Measurements from ENCODE around the gene SHLD2. TPM values are rescaled to one million over a fixed set of nuclear protein-coding genes. Genes with fewer than 3 reads are reported as not detected.
A peak's percentile ranks its signal among the peaks of the same experiment; 100 is the strongest.
"Not testable (repeated sequence)": the region's sequence is repeated elsewhere in the genome, so short reads cannot be mapped to it uniquely, and the experiment has no call there.

The SHLD2 gene
- total and polyA plus RNA-seq, 2 experiments from 2014 or later, result 13.5 to 22.9 TPM

DNA sequence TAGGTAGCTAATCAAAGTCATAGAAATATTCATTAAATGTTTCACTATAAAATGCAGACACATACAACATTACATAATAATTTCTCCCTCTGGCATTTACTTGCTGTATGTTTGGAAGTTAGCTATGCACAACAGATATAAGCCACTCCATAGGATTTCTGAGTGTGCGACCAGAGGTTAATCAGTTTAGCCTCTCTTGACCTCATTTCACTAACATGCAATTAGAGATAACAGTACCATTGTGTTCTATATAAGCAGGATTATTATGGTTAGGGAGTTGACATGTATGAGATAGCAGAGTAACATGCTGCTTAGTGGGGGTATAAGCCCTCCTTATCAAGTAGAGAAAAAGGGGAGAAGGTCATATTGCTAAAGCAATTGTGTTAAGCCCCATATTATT lies 26.7 kb upstream of the SHLD2 start:
- Histone ChIP-seq H3K36me3 (ENCODE audit: low read depth) (peaks cover 76% of the 10 kb centered on the region), H3K79me2 (ENCODE audit: insufficient read depth) (peaks cover 21% of the 10 kb centered on the region), H3K9me2 (ENCODE audit: insufficient read depth) (no peaks in the 10 kb centered on the region), H3F3A (ENCODE audit: insufficient read depth) (peaks cover 4% of the 10 kb centered on the region; the same call in 1 of the 2 replicates), H4K20me1 (ENCODE audit: insufficient read depth) (no peaks in the 10 kb centered on the region), H3K9me3 (ENCODE audit: low read depth) (no peaks in the 10 kb centered on the region), H2AFZ (no peak overlapping the region), H3K4me2 (ENCODE audit: unreplicated experiment) (no peak overlapping the region), H3K27ac (no peak overlapping the region), H3K27me3 (replicated peaks; ENCODE audit: insufficient read depth) (no peaks in the 10 kb centered on the region), H3K4me3 (no peak overlapping the region), H3K4me1 (ENCODE audit: insufficient read depth) (no peaks in the 10 kb centered on the region), H3K9ac (no peak overlapping the region)
- WGBS, 2 experiments (ENCODE audit: low coverage in 1 of 2, low lambda C conversion rate in 2 of 2, missing lambda C conversion rate in 2 of 2), result 93 to 96% methylated on average over 1 of the region's 1 CpG
- TF ChIP-seq EZH2 (IDR thresholded peaks at IDR 0.05; ENCODE audit: insufficient read depth, poor library complexity, severe bottlenecking) (no peak), EZH2phosphoT487 (IDR thresholded peaks at IDR 0.05; ENCODE audit: insufficient read depth, low read depth) (no peak)
- no peak for DNase-seq
- in situ Hi-C loops (cut with MboI), result no loop called here

GRCh38 chr10:87072449-87072848 lies 22.6 kb upstream of the SHLD2 start:
- no peak for DNase-seq
- Histone ChIP-seq H3K27me3 (replicated peaks; ENCODE audit: insufficient read depth) (no peaks in the 10 kb centered on the region), H3K4me1 (ENCODE audit: insufficient read depth) (no peaks in the 10 kb centered on the region), H3K4me3 (no peak overlapping the region), H4K20me1 (ENCODE audit: insufficient read depth) (no peaks in the 10 kb centered on the region), H3K4me2 (ENCODE audit: unreplicated experiment) (no peak overlapping the region), H3K9me3 (ENCODE audit: low read depth) (no peaks in the 10 kb centered on the region), H3K36me3 (ENCODE audit: low read depth) (peaks cover 59% of the 10 kb centered on the region), H3K9ac (no peak overlapping the region), H3K79me2 (ENCODE audit: insufficient read depth) (peaks cover 47% of the 10 kb centered on the region), H3K9me2 (ENCODE audit: insufficient read depth) (no peaks in the 10 kb centered on the region), H2AFZ (no peak overlapping the region), H3K27ac (no peak overlapping the region), H3F3A (ENCODE audit: insufficient read depth) (no peaks in the 10 kb centered on the region)
- TF ChIP-seq EZH2phosphoT487 (IDR thresholded peaks at IDR 0.05; ENCODE audit: insufficient read depth, low read depth), result no peak
- no peak for TF ChIP-seq EZH2 (IDR thresholded peaks at IDR 0.05; ENCODE audit: insufficient read depth, poor library complexity, severe bottlenecking)
- 68 to 79% methylated on average over 2 of the region's 2 CpGs for WGBS, 2 experiments (ENCODE audit: low coverage in 1 of 2, low lambda C conversion rate in 2 of 2, missing lambda C conversion rate in 2 of 2)
- in situ Hi-C loops (cut with MboI), result no loop called here

DNA sequence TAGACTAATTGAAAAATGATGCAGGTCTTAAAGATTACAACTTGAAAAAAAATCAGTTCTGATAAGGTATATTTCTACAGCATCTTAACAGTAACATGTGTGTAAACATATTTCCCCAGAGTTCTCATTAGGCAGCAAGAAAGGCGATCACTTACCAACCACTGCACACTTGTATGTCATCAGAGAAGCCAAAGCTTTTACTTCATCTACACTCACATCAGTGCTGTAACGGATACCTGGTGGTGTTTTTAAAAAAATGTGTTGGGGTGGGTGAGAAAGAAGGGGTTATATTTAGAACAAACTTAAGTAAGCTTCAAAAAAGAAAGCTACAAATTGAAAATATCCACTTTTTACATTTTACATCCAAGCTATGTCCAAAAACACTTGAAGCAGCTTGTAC lies 18.6 kb upstream of the SHLD2 start:
- H3K4me1 ChIP-seq (ENCODE audit: insufficient read depth); H3K9me3 ChIP-seq (ENCODE audit: low read depth); H3K4me2 ChIP-seq (ENCODE audit: unreplicated experiment); H4K20me1 ChIP-seq (ENCODE audit: insufficient read depth); H3K4me3 ChIP-seq; DNase-seq; H2AFZ ChIP-seq; H3F3A ChIP-seq (ENCODE audit: insufficient read depth); H3K27me3 ChIP-seq (replicated peaks; ENCODE audit: insufficient read depth); H3K27ac ChIP-seq; H3K9ac ChIP-seq; in situ Hi-C loops (cut with MboI); H3K9me2 ChIP-seq (ENCODE audit: insufficient read depth): not testable (repeated sequence)
- peaks cover 52% of the 10 kb centered on the region for H3K79me2 ChIP-seq (ENCODE audit: insufficient read depth)
- WGBS, 2 experiments (ENCODE audit: low coverage in 1 of 2, low lambda C conversion rate in 2 of 2, missing lambda C conversion rate in 2 of 2), result 91 to 98% methylated on average over 2 of the region's 2 CpGs
- peaks cover 26% of the 10 kb centered on the region for H3K36me3 ChIP-seq (ENCODE audit: low read depth)

- Histone ChIP-seq H4K20me1 (ENCODE audit: insufficient read depth) (no peaks in the 10 kb centered on the region), H3K79me2 (ENCODE audit: insufficient read depth) (peaks cover 65% of the 10 kb centered on the region), H3K9me2 (ENCODE audit: insufficient read depth) (no peaks in the 10 kb centered on the region), H3K9me3 (ENCODE audit: low read depth) (no peaks in the 10 kb centered on the region), H3K4me1 (ENCODE audit: insufficient read depth) (peaks cover 33% of the 10 kb centered on the region), H3K4me2 (ENCODE audit: unreplicated experiment) (no peak overlapping the region), H3K27me3 (replicated peaks; ENCODE audit: insufficient read depth) (no peaks in the 10 kb centered on the region), H2AFZ (no peak overlapping the region), H3F3A (ENCODE audit: insufficient read depth) (peaks cover 19% of the 10 kb centered on the region), H3K27ac (no peak overlapping the region), H3K9ac (no peak overlapping the region; the same call in 1 of the 2 replicates), H3K4me3 (no peak overlapping the region), H3K36me3 (ENCODE audit: low read depth) (peaks cover 7% of the 10 kb centered on the region; the same call in 1 of the 2 replicates)
- in situ Hi-C loops (cut with MboI), result no loop called here
- 57 to 58% methylated on average over 11 of the region's 11 CpGs for WGBS, 2 experiments (ENCODE audit: low coverage in 1 of 2, low lambda C conversion rate in 2 of 2, missing lambda C conversion rate in 2 of 2)
- TF ChIP-seq EZH2phosphoT487 (IDR thresholded peaks at IDR 0.05; ENCODE audit: insufficient read depth, low read depth) (no peak), EZH2 (IDR thresholded peaks at IDR 0.05; ENCODE audit: insufficient read depth, poor library complexity, severe bottlenecking) (no peak)
- peak; percentile 55 for DNase-seq
These were observed 15.7 kb upstream of the SHLD2 start for GRCh38 chr10:87079106-87079836.

GRCh38 chr10:87080621-87081020 lies 14.4 kb upstream of the SHLD2 start:
- peaks cover 29% of the 10 kb centered on the region for H3F3A ChIP-seq (ENCODE audit: insufficient read depth)
- H3K4me2 ChIP-seq (ENCODE audit: unreplicated experiment); H3K36me3 ChIP-seq (ENCODE audit: low read depth); DNase-seq; H2AFZ ChIP-seq; H3K27ac ChIP-seq; in situ Hi-C loops (cut with MboI); H4K20me1 ChIP-seq (ENCODE audit: insufficient read depth); H3K9ac ChIP-seq; H3K27me3 ChIP-seq (replicated peaks; ENCODE audit: insufficient read depth); H3K9me3 ChIP-seq (ENCODE audit: low read depth); H3K4me3 ChIP-seq; H3K9me2 ChIP-seq (ENCODE audit: insufficient read depth): not testable (repeated sequence)
- H3K79me2 ChIP-seq (ENCODE audit: insufficient read depth), result peaks cover 68% of the 10 kb centered on the region
- 95 to 100% methylated on average over 1 to 19 of the region's 31 CpGs for WGBS, 2 experiments (ENCODE audit: low coverage in 1 of 2, low lambda C conversion rate in 2 of 2, missing lambda C conversion rate in 2 of 2)
- H3K4me1 ChIP-seq (ENCODE audit: insufficient read depth), result peaks cover 39% of the 10 kb centered on the region

DNA sequence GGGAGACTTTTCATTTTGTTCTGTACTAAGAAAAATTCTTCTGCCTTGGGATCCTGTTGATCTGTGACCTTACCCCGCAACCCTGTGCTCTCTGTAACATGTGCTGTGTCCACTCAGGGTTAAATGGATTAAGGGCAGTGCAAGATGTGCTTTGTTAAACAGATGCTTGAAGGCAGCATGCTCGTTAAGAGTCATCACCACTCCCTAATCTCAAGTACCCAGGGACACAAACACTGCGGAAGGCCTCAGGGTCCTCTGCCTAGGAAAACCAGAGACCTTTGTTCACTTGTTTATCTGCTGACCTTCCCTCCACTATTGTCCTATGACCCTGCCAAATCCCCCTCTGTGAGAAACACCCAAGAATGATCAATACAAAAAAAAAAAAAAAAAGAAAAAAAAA lies 13.4 kb upstream of the SHLD2 start:
- peaks cover 68% of the 10 kb centered on the region for H3K79me2 ChIP-seq (ENCODE audit: insufficient read depth)
- H3K9ac ChIP-seq, result peak overlapping the region; percentile 80

DNA sequence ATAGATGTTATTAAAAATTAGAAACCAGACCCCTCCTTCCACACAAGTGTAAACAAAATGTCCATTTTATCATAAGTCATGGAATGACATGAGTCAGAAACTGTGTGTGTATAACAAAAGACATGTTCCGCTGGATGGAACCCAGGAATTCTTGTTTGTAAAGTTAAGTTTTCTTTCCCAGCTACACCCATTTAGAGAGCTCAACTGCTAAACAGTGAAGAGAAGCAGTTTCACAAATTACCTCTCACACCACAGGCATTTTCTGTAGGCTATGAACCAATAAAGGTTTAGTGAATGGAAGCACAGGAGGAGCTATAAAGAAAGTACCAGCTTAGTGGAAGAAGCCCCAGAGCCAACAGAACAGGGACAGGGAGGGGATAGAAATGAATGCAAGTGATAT lies 12.8 kb upstream of the SHLD2 start:
- H2AFZ ChIP-seq; in situ Hi-C loops (cut with MboI); H3K9me2 ChIP-seq (ENCODE audit: insufficient read depth); H3K9me3 ChIP-seq (ENCODE audit: low read depth); H3K27me3 ChIP-seq (replicated peaks; ENCODE audit: insufficient read depth); H3K36me3 ChIP-seq (ENCODE audit: low read depth); H4K20me1 ChIP-seq (ENCODE audit: insufficient read depth): not testable (repeated sequence)
- Histone ChIP-seq H3K4me3 (peak overlapping the region; percentile 39), H3K4me1 (ENCODE audit: insufficient read depth) (peaks cover 39% of the 10 kb centered on the region), H3F3A (ENCODE audit: insufficient read depth) (peaks cover 34% of the 10 kb centered on the region), H3K27ac (peak overlapping the region; percentile 94), H3K79me2 (ENCODE audit: insufficient read depth) (peaks cover 68% of the 10 kb centered on the region), H3K9ac (peak overlapping the region; percentile 80), H3K4me2 (ENCODE audit: unreplicated experiment) (peak overlapping the region; percentile 78)
- whole genome bisulfite sequencing, 2 experiments (ENCODE audit: low coverage in 1 of 2, low lambda C conversion rate in 2 of 2, missing lambda C conversion rate in 2 of 2), result 6 to 8% methylated on average over 1 of the region's 1 CpG
- DNase-seq, result peak; percentile 88

More for the DNA sequence above, 13.4 kb upstream of the SHLD2 start:
- H3K9me2 ChIP-seq (ENCODE audit: insufficient read depth); H4K20me1 ChIP-seq (ENCODE audit: insufficient read depth); H3K9me3 ChIP-seq (ENCODE audit: low read depth); H2AFZ ChIP-seq; H3K36me3 ChIP-seq (ENCODE audit: low read depth); in situ Hi-C loops (cut with MboI); H3K27me3 ChIP-seq (replicated peaks; ENCODE audit: insufficient read depth); DNase-seq: not testable (repeated sequence)
- peaks cover 39% of the 10 kb centered on the region for H3K4me1 ChIP-seq (ENCODE audit: insufficient read depth)
- peaks cover 34% of the 10 kb centered on the region for H3F3A ChIP-seq (ENCODE audit: insufficient read depth)
- H3K4me2 ChIP-seq (ENCODE audit: unreplicated experiment), result peak overlapping the region; percentile 78
- H3K27ac ChIP-seq, result peak overlapping the region; percentile 94
- peak overlapping the region; percentile 39 for H3K4me3 ChIP-seq
- WGBS, 2 experiments (ENCODE audit: low coverage in 1 of 2, low lambda C conversion rate in 2 of 2, missing lambda C conversion rate in 2 of 2), result 20 to 31% methylated on average over 1 to 2 of the region's 3 CpGs
